ENCODE results near the gene CDK5RAP2. TPM values are rescaled to one million over a fixed set of nuclear protein-coding genes. Genes with fewer than 3 reads are reported as not detected.

CDK5RAP2 gene
- total and polyA plus RNA-seq, 8 donors = 24.7 to 438 (median 31.3) TPM

GRCh38 chr9:120447959-120448500 lies 131.9 kb downstream of the CDK5RAP2 start:
- 97 to 98% (median 98%) methylated on average over 9 of the region's 9 CpGs for WGBS, 5 donors

GRCh38 chr9:120446671-120447070 lies 133.3 kb downstream of the CDK5RAP2 start:
- Histone ChIP-seq H3K4me1 (peaks cover 4 to 9% (median 6%) of the 10 kb centered on the region in 4 donors), H3K27ac (no peak overlapping the region), H3K9me3 (no peaks in the 10 kb centered on the region), H3K27me3 (no peaks in the 10 kb centered on the region), H3K36me3 (peaks cover 10 to 72% (median 61%) of the 10 kb centered on the region in 4 donors), H3K4me3 (no peak overlapping the region)
- DNase-seq = no peak
- WGBS, 5 donors = 58 to 73% (median 67%) methylated on average over 4 of the region's 4 CpGs
- intact Hi-C loops (cut with DNase I; ENCODE audit: low total_unique reads) = no loop called here
- no peak for TF ChIP-seq POLR2AphosphoS5 (IDR thresholded peaks at IDR 0.05)
- TF ChIP-seq POLR2A (IDR thresholded peaks at IDR 0.05) = no peak
- TF ChIP-seq EP300 (IDR thresholded peaks at IDR 0.05) = no peak
- TF ChIP-seq, protein P1, sequence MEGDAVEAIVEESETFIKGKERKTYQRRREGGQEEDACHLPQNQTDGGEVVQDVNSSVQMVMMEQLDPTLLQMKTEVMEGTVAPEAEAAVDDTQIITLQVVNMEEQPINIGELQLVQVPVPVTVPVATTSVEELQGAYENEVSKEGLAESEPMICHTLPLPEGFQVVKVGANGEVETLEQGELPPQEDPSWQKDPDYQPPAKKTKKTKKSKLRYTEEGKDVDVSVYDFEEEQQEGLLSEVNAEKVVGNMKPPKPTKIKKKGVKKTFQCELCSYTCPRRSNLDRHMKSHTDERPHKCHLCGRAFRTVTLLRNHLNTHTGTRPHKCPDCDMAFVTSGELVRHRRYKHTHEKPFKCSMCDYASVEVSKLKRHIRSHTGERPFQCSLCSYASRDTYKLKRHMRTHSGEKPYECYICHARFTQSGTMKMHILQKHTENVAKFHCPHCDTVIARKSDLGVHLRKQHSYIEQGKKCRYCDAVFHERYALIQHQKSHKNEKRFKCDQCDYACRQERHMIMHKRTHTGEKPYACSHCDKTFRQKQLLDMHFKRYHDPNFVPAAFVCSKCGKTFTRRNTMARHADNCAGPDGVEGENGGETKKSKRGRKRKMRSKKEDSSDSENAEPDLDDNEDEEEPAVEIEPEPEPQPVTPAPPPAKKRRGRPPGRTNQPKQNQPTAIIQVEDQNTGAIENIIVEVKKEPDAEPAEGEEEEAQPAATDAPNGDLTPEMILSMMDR (IDR thresholded peaks at IDR 0.05) = no peak

More at GRCh38 chr9:120447959-120448500, 131.9 kb downstream of the CDK5RAP2 start:
- Histone ChIP-seq H3K27ac (no peak overlapping the region), H3K4me3 (no peak overlapping the region), H3K4me1 (peaks cover 4 to 9% (median 6%) of the 10 kb centered on the region in 4 donors), H3K9me3 (no peaks in the 10 kb centered on the region), H3K27me3 (no peaks in the 10 kb centered on the region), H3K36me3 (peaks cover 4 to 64% (median 59%) of the 10 kb centered on the region in 4 donors)
- TF ChIP-seq EP300 (IDR thresholded peaks at IDR 0.05) (no peak), POLR2AphosphoS5 (IDR thresholded peaks at IDR 0.05) (no peak), POLR2A (IDR thresholded peaks at IDR 0.05) (no peak)
- TF ChIP-seq, protein P1 (IDR thresholded peaks at IDR 0.05) = no peak
- DNase-seq = no peak
- intact Hi-C loops (cut with DNase I; ENCODE audit: low total_unique reads) = no loop called here

GRCh38 chr9:120443976-120444375 lies 136.0 kb downstream of the CDK5RAP2 start:
- H3K36me3 ChIP-seq = peaks cover 14 to 84% (median 70%) of the 10 kb centered on the region in 4 donors
- TF ChIP-seq, protein P1 (IDR thresholded peaks at IDR 0.05) = no peak
- TF ChIP-seq POLR2A (IDR thresholded peaks at IDR 0.05) (no peak), EP300 (IDR thresholded peaks at IDR 0.05) (no peak)
- no peaks in the 10 kb centered on the region for H3K9me3 ChIP-seq
- H3K4me1 ChIP-seq = peaks cover 4 to 12% (median 6%) of the 10 kb centered on the region in 4 donors
- whole genome bisulfite sequencing, 5 donors = 92 to 96% (median 95%) methylated on average over 3 of the region's 3 CpGs
- DNase-seq = no peak
- no peak overlapping the region for H3K4me3 ChIP-seq
- intact Hi-C loops (cut with DNase I; ENCODE audit: low total_unique reads) = no loop called here
- no peak overlapping the region for H3K27ac ChIP-seq
- no peaks in the 10 kb centered on the region for H3K27me3 ChIP-seq

- Histone ChIP-seq H3K4me1 (peaks cover 4 to 16% (median 6%) of the 10 kb centered on the region in 4 donors), H3K27ac (no peak overlapping the region), H3K36me3 (peaks cover 14 to 89% (median 75%) of the 10 kb centered on the region in 4 donors), H3K27me3 (no peaks in the 10 kb centered on the region), H3K4me3 (no peak overlapping the region), H3K9me3 (no peaks in the 10 kb centered on the region)
- WGBS, 5 donors = 45 to 58% (median 53%) methylated on average over 2 of the region's 2 CpGs
- TF ChIP-seq EP300 (IDR thresholded peaks at IDR 0.05) (no peak), POLR2AphosphoS5 (IDR thresholded peaks at IDR 0.05) (no peak)
- intact Hi-C loops (cut with DNase I; ENCODE audit: low total_unique reads) = no loop called here
- no peak for DNase-seq
Observed at GRCh38 chr9:120443489-120443888, 136.5 kb downstream of the CDK5RAP2 start.
